Testis (tissue), 2 donors: ENCODE measurements around the gene FAM131C.

Experiments
- POLR2A ChIP-seq: fragments of 450-650 bp; IDR thresholded peaks from one replicate; pipeline ENCODE4 v1.6.1; 2017; ENCODE audit warnings: antibody characterized with exemption, mild to moderate bottlenecking, moderate library complexity
- TF ChIP-seq, protein P1 (sequence below), 3 experiments: fragments of 450-650 bp in 2 of 3; fragments of 200-600 bp in 1 of 3; sonication (generic) in 1 of 3; IDR thresholded peaks; one replicate each; pipeline ENCODE4 v1.5.1; 2016 to 2019; ENCODE audit warnings: antibody characterized with exemption in 3 of 3, mild to moderate bottlenecking in 2 of 3, moderate library complexity in 1 of 3

DNA sequence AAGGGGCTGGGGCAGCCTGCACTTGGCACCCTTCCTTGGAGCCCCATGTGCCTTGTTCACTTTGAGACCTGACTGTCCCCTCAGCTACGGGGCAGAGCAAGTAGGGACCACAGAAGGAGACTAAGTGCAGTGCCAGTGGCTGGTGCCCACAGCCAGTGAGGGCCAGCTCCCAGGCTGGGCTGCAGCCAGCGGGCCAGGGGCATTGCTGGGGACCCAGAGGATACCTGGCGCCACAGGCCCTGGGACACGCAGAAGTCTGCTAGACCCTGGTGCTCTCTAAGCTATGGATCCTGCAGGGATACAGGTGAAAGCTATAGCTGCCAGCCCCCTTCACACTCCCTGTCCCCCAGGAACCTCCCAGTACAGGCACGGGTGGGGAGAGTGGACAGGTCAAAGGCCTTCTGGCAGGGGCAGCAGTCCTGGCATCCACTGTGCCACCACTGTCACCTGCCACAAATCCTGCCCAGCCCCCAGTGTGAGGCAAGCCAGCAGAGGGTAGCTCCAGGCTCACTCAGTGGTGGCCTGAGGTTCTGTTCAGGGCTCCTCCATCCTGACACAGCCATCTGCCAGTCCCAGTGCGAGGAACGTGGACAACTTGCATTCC, 50.3 kb downstream of the FAM131C start:
- TF ChIP-seq, protein P1, sequence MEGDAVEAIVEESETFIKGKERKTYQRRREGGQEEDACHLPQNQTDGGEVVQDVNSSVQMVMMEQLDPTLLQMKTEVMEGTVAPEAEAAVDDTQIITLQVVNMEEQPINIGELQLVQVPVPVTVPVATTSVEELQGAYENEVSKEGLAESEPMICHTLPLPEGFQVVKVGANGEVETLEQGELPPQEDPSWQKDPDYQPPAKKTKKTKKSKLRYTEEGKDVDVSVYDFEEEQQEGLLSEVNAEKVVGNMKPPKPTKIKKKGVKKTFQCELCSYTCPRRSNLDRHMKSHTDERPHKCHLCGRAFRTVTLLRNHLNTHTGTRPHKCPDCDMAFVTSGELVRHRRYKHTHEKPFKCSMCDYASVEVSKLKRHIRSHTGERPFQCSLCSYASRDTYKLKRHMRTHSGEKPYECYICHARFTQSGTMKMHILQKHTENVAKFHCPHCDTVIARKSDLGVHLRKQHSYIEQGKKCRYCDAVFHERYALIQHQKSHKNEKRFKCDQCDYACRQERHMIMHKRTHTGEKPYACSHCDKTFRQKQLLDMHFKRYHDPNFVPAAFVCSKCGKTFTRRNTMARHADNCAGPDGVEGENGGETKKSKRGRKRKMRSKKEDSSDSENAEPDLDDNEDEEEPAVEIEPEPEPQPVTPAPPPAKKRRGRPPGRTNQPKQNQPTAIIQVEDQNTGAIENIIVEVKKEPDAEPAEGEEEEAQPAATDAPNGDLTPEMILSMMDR (IDR thresholded peaks at IDR 0.05) = no peak
- TF ChIP-seq POLR2A = no peak
